ENCODE results near the gene SPEM1. TPM values are rescaled to one million over a fixed set of nuclear protein-coding genes. Genes with fewer than 3 reads are reported as not detected.

SPEM1 gene
- total and polyA plus RNA-seq, 2 donors (not counting 1 experiment from before 2014, with no cell fraction given): not detected

GRCh38 chr17:7406235-7406825, 13.8 kb upstream of the SPEM1 start:
- ATAC-seq (ENCODE audit: low read depth) (no peak), DNase-seq (no peak)
- H2AFZ ChIP-seq (ENCODE audit: insufficient read depth, low read depth, low read length, poor library complexity, severe bottlenecking): no peak overlapping the region
- H3K27ac ChIP-seq (ENCODE audit: low read length in 2 of 2): no peak overlapping the region
- no peaks in the 10 kb centered on the region for H3K36me3 ChIP-seq (replicated peaks in 1 of 2; ENCODE audit: control extremely low read depth in 1 of 2, control insufficient read depth in 1 of 2, extremely low read depth in 1 of 2, insufficient read depth in 2 of 2, low read length in 1 of 2)
- H4K20me1 ChIP-seq (ENCODE audit: control insufficient read depth, insufficient read depth, low read length, poor library complexity, severe bottlenecking): no peaks in the 10 kb centered on the region
- H3K4me2 ChIP-seq (replicated peaks; ENCODE audit: low read depth, low read length, poor library complexity, severe bottlenecking): no peak overlapping the region
- H3K27me3 ChIP-seq (replicated peaks in 1 of 4; ENCODE audit: control extremely low read depth in 1 of 4, control insufficient read depth in 3 of 4, insufficient read depth in 4 of 4, low read length in 3 of 4): peaks cover 0 to 33% (median 4%) of the 10 kb centered on the region in 4 experiments
- POLR2A ChIA-PET: interaction anchor here (1.2 kb wide), 1 partner anchor 186 kb away, joined by 3 read pairs; no protein-coding TSS in a partner anchor
- intact Hi-C loops (cut with micrococcal nuclease): no loop called here
- H3K4me3 Mint-ChIP-seq: peak overlapping the region; percentile 80
- CTCF ChIA-PET: interaction anchor here (1.2 kb wide), 2 partner anchors 30 to 32 kb away, joined by 3 to 4 read pairs; no protein-coding TSS in a partner anchor
- H3K27me3 Mint-ChIP-seq: peaks cover 30% of the 10 kb centered on the region
- H3K79me2 ChIP-seq (ENCODE audit: control insufficient read depth, insufficient read depth, low read length): peaks cover 6% of the 10 kb centered on the region
- H3K9me3 ChIP-seq (ENCODE audit: control extremely low read depth in 1 of 3, control insufficient read depth in 2 of 3, insufficient read depth in 1 of 3, low read length in 2 of 3): peaks cover 0 to 4% (median 0%) of the 10 kb centered on the region in 3 donors
- WGBS (ENCODE audit: insufficient coverage): 83% methylated on average over 9 of the region's 12 CpGs
- H3K27ac Mint-ChIP-seq: no peak overlapping the region
- no peak overlapping the region for H3K9ac ChIP-seq (ENCODE audit: low read length)
- no peaks in the 10 kb centered on the region for H3K9me3 Mint-ChIP-seq (ENCODE audit: insufficient read depth)
- H3K4me3 ChIP-seq (ENCODE audit: control extremely low read depth in 1 of 5, extremely low read depth in 1 of 5, insufficient read depth in 1 of 5, low read depth in 2 of 5, low read length in 4 of 5): no peak overlapping the region
- H3K4me1 ChIP-seq (ENCODE audit: control insufficient read depth in 2 of 2, insufficient read depth in 2 of 2, low read length in 2 of 2): peaks cover 17 to 20% of the 10 kb centered on the region in 2 donors
- peaks cover 23% of the 10 kb centered on the region for H3K4me1 Mint-ChIP-seq
- TF ChIP-seq, protein P1, sequence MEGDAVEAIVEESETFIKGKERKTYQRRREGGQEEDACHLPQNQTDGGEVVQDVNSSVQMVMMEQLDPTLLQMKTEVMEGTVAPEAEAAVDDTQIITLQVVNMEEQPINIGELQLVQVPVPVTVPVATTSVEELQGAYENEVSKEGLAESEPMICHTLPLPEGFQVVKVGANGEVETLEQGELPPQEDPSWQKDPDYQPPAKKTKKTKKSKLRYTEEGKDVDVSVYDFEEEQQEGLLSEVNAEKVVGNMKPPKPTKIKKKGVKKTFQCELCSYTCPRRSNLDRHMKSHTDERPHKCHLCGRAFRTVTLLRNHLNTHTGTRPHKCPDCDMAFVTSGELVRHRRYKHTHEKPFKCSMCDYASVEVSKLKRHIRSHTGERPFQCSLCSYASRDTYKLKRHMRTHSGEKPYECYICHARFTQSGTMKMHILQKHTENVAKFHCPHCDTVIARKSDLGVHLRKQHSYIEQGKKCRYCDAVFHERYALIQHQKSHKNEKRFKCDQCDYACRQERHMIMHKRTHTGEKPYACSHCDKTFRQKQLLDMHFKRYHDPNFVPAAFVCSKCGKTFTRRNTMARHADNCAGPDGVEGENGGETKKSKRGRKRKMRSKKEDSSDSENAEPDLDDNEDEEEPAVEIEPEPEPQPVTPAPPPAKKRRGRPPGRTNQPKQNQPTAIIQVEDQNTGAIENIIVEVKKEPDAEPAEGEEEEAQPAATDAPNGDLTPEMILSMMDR (IDR thresholded peaks at IDR 0.05): no peak
- no peak for TF ChIP-seq EZH2 (IDR thresholded peaks at IDR 0.05; ENCODE audit: borderline replicate concordance, insufficient read depth, low read depth, low read length, poor library complexity, severe bottlenecking)

DNA sequence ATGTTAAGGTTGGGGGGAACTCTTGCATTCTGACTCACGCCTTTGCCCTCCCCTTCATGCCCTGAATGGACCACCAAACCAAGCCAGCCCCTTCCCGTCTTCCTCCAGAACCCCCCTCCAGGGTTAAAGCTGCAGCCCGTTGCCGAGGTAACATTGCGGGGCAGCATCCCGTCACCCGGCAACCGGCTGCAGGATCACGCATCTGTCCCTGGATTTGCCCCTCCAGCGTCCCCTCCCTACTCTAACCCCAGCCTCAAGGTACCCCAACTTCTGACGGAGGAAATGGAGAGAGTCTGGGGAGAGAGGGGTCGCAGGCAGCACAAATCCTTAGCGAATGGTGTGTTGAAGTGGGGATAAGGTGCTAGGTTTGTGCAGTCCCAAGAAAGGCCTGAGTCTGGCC, 13.0 kb upstream of the SPEM1 start:
- POLR2A ChIA-PET: interaction anchor here (1.2 kb wide), 1 partner anchor 187 kb away, joined by 3 read pairs; no protein-coding TSS in a partner anchor

More for the DNA sequence above, 13.0 kb upstream of the SPEM1 start:
- intact Hi-C loops (cut with micrococcal nuclease): no loop called here
- H3K9me3 ChIP-seq (ENCODE audit: control extremely low read depth in 1 of 3, control insufficient read depth in 2 of 3, insufficient read depth in 1 of 3, low read length in 2 of 3): peaks cover 0 to 4% (median 0%) of the 10 kb centered on the region in 3 donors
- CTCF ChIA-PET: interaction anchor here (1.1 to 1.2 kb wide), 4 partner anchors 29 to 154 kb away, joined by 3 read pairs; no protein-coding TSS in a partner anchor
- Mint-ChIP-seq H3K4me3 (peak overlapping the region; percentile 10), H3K4me1 (peaks cover 23% of the 10 kb centered on the region), H3K9me3 (ENCODE audit: insufficient read depth) (no peaks in the 10 kb centered on the region), H3K27ac (no peak overlapping the region), H3K27me3 (peaks cover 30% of the 10 kb centered on the region)
- DNase-seq (no peak), ATAC-seq (ENCODE audit: low read depth) (no peak)
- no peak overlapping the region for H3K27ac ChIP-seq (ENCODE audit: low read length in 2 of 2)
- H4K20me1 ChIP-seq (ENCODE audit: control insufficient read depth, insufficient read depth, low read length, poor library complexity, severe bottlenecking): no peaks in the 10 kb centered on the region
- peaks cover 0 to 33% (median 4%) of the 10 kb centered on the region in 4 experiments for H3K27me3 ChIP-seq (replicated peaks in 1 of 4; ENCODE audit: control extremely low read depth in 1 of 4, control insufficient read depth in 3 of 4, insufficient read depth in 4 of 4, low read length in 3 of 4)
- peaks cover 6% of the 10 kb centered on the region for H3K79me2 ChIP-seq (ENCODE audit: control insufficient read depth, insufficient read depth, low read length)
- H3K36me3 ChIP-seq (replicated peaks in 1 of 2; ENCODE audit: control extremely low read depth in 1 of 2, control insufficient read depth in 1 of 2, extremely low read depth in 1 of 2, insufficient read depth in 2 of 2, low read length in 1 of 2): no peaks in the 10 kb centered on the region
- H3K4me3 ChIP-seq (ENCODE audit: control extremely low read depth in 1 of 5, extremely low read depth in 1 of 5, insufficient read depth in 1 of 5, low read depth in 2 of 5, low read length in 4 of 5): no peak overlapping the region
- WGBS (ENCODE audit: insufficient coverage): 96% methylated on average over 4 of the region's 13 CpGs
- H3K4me2 ChIP-seq (replicated peaks; ENCODE audit: low read depth, low read length, poor library complexity, severe bottlenecking): no peak overlapping the region
- TF ChIP-seq, protein P1 (IDR thresholded peaks at IDR 0.05): no peak
- TF ChIP-seq EZH2 (IDR thresholded peaks at IDR 0.05; ENCODE audit: borderline replicate concordance, insufficient read depth, low read depth, low read length, poor library complexity, severe bottlenecking): no peak
- H2AFZ ChIP-seq (ENCODE audit: insufficient read depth, low read depth, low read length, poor library complexity, severe bottlenecking): no peak overlapping the region
- peaks cover 17 to 20% of the 10 kb centered on the region in 2 donors for H3K4me1 ChIP-seq (ENCODE audit: control insufficient read depth in 2 of 2, insufficient read depth in 2 of 2, low read length in 2 of 2)
- H3K9ac ChIP-seq (ENCODE audit: low read length): no peak overlapping the region

All from B cell (primary cell).